ENCODE results near the gene HABP2.

HABP2 gene

GRCh38 chr10:113552701-113553100 is at the start of gene HABP2:
Gene HABP2 (plus strand): TSS chr10:113553053. CDS start chr10:113553122, 69 bp downstream.
- no peak for DNase-seq

- no peak for DNase-seq
Observed at GRCh38 chr10:113503930-113504329, 48.9 kb upstream of the HABP2 start.

GRCh38 chr10:113504423-113504822 is 48.4 kb upstream of the HABP2 start:
- no peak for DNase-seq

- no peak for DNase-seq
Observed at GRCh38 chr10:113506476-113506875, 46.4 kb upstream of the HABP2 start.

- DNase-seq = no peak
Observed at GRCh38 chr10:113511419-113511818, 41.4 kb upstream of the HABP2 start.

GRCh38 chr10:113515161-113515560 is 37.7 kb upstream of the HABP2 start:
- no peak for DNase-seq

- no peak for DNase-seq
Observed at GRCh38 chr10:113515601-113516000, 37.3 kb upstream of the HABP2 start.

GRCh38 chr10:113516061-113516460 is 36.8 kb upstream of the HABP2 start:
- DNase-seq = no peak

GRCh38 chr10:113517165-113517900 is 35.5 kb upstream of the HABP2 start:
- DNase-seq = no peak

- no peak for DNase-seq
Observed at GRCh38 chr10:113517901-113518260, 35.0 kb upstream of the HABP2 start.

GRCh38 chr10:113518415-113518814 is 34.4 kb upstream of the HABP2 start:
- no peak for DNase-seq

- DNase-seq = no peak
Observed at GRCh38 chr10:113518816-113519591, 33.8 kb upstream of the HABP2 start.

- DNase-seq = no peak
Observed at GRCh38 chr10:113519681-113520115, 33.2 kb upstream of the HABP2 start.

GRCh38 chr10:113520261-113520660 is 32.6 kb upstream of the HABP2 start:
- no peak for DNase-seq

GRCh38 chr10:113520690-113521474 is 32.0 kb upstream of the HABP2 start:
- DNase-seq = peak; percentile 28

GRCh38 chr10:113521475-113521795 is 31.4 kb upstream of the HABP2 start:
- DNase-seq = no peak

- DNase-seq = no peak
Observed at GRCh38 chr10:113522460-113522859, 30.4 kb upstream of the HABP2 start.

- DNase-seq = no peak
Observed at GRCh38 chr10:113523071-113523470, 29.8 kb upstream of the HABP2 start.

- DNase-seq = no peak
Observed at GRCh38 chr10:113523628-113524027, 29.2 kb upstream of the HABP2 start.

- DNase-seq = no peak
Observed at GRCh38 chr10:113524120-113524519, 28.7 kb upstream of the HABP2 start.

- DNase-seq = no peak
Observed at GRCh38 chr10:113524539-113525490, 28.0 kb upstream of the HABP2 start.

- DNase-seq = no peak
Observed at GRCh38 chr10:113525713-113526112, 27.1 kb upstream of the HABP2 start.

Measured in CD4-positive, alpha-beta T cell treated with Interleukin-10 for 1 hour (primary cell).